Activated CD4-positive, alpha-beta T cell treated with anti-CD3 and anti-CD28 coated beads, Interleukin-2, Interleukin-4, amounts not matched to agents 100 ng/mL and 50 ng/mL, durations not matched to agents 16 hours and 8 hours (primary cell): ENCODE measurements around the gene CTSF.

Source experiments
- DNase-seq: peaks from one replicate; pipeline ENCODE4 v3.0.0-alpha.2; 2020; ENCODE audit warnings: low spot score

The CTSF gene

GRCh38 chr11:66532784-66533183, 35.6 kb downstream of the CTSF start:
- DNase-seq = no peak

DNA sequence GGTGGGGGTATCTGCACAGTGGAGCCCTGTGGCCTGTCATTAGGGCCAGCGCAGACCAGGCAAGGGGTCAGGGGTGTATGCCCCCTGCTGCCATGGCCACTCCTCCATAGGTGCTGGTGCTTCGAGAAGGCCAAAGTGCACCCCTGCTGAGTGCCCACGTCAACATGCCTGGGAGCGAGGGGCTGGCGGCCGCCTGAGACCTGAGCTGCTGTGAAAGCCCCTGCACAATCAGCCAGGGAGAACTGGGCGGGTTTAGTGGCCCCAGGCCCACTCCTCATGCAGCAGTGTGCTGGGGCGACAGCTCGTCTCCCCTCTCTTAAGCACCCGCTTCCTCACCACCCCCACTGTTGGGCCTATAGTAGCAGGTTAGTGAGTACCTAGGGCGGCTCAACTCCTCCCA, 36.6 kb downstream of the CTSF start:
- no peak for DNase-seq

- no peak for DNase-seq
These were observed 37.3 kb downstream of the CTSF start for GRCh38 chr11:66530927-66531709.

DNA sequence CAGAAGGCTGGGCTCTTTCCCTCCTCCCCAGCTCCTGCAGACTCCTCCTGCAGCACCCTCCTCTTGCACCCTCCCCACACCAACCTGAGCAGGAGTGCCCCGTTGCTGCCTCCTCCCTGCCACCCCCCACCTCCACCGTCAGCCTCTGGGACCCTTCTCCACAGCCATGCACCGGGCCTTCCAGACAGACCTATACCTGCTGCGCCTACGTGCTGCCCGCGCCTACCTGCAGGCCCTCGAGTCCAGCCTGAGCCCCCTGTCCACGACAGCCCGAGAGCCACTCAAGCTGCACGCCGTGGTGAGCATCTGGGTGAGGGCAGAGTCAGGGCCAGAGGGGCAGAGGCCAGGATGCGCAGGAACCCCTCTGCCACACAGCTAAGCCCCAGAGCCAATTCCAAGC, 38.8 kb downstream of the CTSF start:
- no peak for DNase-seq

GRCh38 chr11:66529069-66529468, 39.3 kb downstream of the CTSF start:
- no peak for DNase-seq

GRCh38 chr11:66524304-66525040, 43.9 kb downstream of the CTSF start:
- DNase-seq = no peak

- DNase-seq = no peak
These were observed 44.8 kb downstream of the CTSF start for GRCh38 chr11:66523611-66524010.
